H9 (cell line): ENCODE results near the gene TNPO2. TPM values are rescaled to one million over a fixed set of nuclear protein-coding genes. Genes with fewer than 3 reads are reported as not detected.

ENCODE experiments used
- DNase-seq: peaks from one replicate; pipeline ENCODE4 v3.0.0-alpha.2; 2017
- H2AFZ ChIP-seq: one replicate; pipeline ENCODE4 v1.6.1; 2013; ENCODE audit warnings: mild to moderate bottlenecking, low read length, control low read depth, moderate library complexity
- H2AK5ac ChIP-seq: 2 replicates; pipeline ENCODE4 v1.6.1; 2013; ENCODE audit warnings: low read length, control low read depth, mixed read lengths; ENCODE audit not compliant: insufficient read length
- H2BK120ac ChIP-seq: one replicate; pipeline ENCODE4 v1.6.1; 2013; ENCODE audit warnings: low read depth, mild to moderate bottlenecking, low read length, control low read depth, inconsistent platforms; ENCODE audit not compliant: poor library complexity, severe bottlenecking
- H2BK12ac ChIP-seq: 2 replicates; pipeline ENCODE4 v1.6.1; 2013; ENCODE audit warnings: low read length, control low read depth, mixed read lengths, low read depth; ENCODE audit not compliant: insufficient read length
- H2BK15ac ChIP-seq: 2 replicates; pipeline ENCODE4 v1.6.1; 2013; ENCODE audit warnings: low read depth, low read length, control low read depth
- H2BK20ac ChIP-seq: one replicate; pipeline ENCODE4 v1.6.1; 2013; ENCODE audit warnings: low read depth, mild to moderate bottlenecking, low read length, control low read depth, inconsistent platforms; ENCODE audit not compliant: poor library complexity, severe bottlenecking
- H2BK5ac ChIP-seq: 2 replicates; pipeline ENCODE4 v1.6.1; 2013; ENCODE audit warnings: low read length, control low read depth, mixed read lengths; ENCODE audit not compliant: insufficient read length
- H3K14ac ChIP-seq: 2 replicates; pipeline ENCODE4 v1.6.1; 2013; ENCODE audit warnings: low read length, control low read depth; ENCODE audit not compliant: insufficient read depth
- H3K18ac ChIP-seq: 2 replicates; pipeline ENCODE4 v1.6.1; 2013; ENCODE audit warnings: low read depth, mild to moderate bottlenecking, mixed read lengths, low read length, control low read depth; ENCODE audit not compliant: insufficient read length
- H3K23ac ChIP-seq: 2 replicates; pipeline ENCODE4 v1.6.1; 2013; ENCODE audit warnings: low read length, control low read depth, mixed read lengths, low read depth; ENCODE audit not compliant: insufficient read length
- H3K23me2 ChIP-seq: 2 replicates; pipeline ENCODE4 v1.6.1; 2013; ENCODE audit warnings: low read depth, mild to moderate bottlenecking, mixed read lengths, low read length, control low read depth; ENCODE audit not compliant: insufficient read length, poor library complexity, severe bottlenecking
- H3K27ac ChIP-seq: 2 replicates; pipeline ENCODE4 v1.5.1; 2013; ENCODE audit warnings: low read length, control low read depth, mixed read lengths, low read depth; ENCODE audit not compliant: insufficient read length
- H3K27me3 ChIP-seq: 2 replicates; pipeline ENCODE4 v1.6.1; 2013; ENCODE audit warnings: low read length, control low read depth, inconsistent platforms; ENCODE audit not compliant: insufficient read depth
- H3K4ac ChIP-seq: 2 replicates; pipeline ENCODE4 v1.6.1; 2013; ENCODE audit warnings: low read depth, mild to moderate bottlenecking, control low read depth, inconsistent platforms, low read length, moderate library complexity
- H3K4me1 ChIP-seq: 2 replicates; pipeline ENCODE4 v1.6.1; 2013; ENCODE audit warnings: low read length, control low read depth, inconsistent platforms; ENCODE audit not compliant: insufficient read depth
- H3K4me2 ChIP-seq: 2 replicates; pipeline ENCODE4 v1.6.1; 2013; ENCODE audit warnings: low read length, control low read depth, mixed read lengths; ENCODE audit not compliant: insufficient read length, insufficient read depth
- H3K56ac ChIP-seq: 2 replicates; pipeline ENCODE4 v1.6.1; 2013; ENCODE audit warnings: low read depth, mild to moderate bottlenecking, mixed read lengths, low read length, control low read depth; ENCODE audit not compliant: insufficient read length
- H3K79me1 ChIP-seq: 2 replicates; pipeline ENCODE4 v1.6.1; 2013; ENCODE audit warnings: low read depth, mild to moderate bottlenecking, moderate library complexity, low read length, control low read depth, inconsistent platforms; ENCODE audit not compliant: insufficient read depth, poor library complexity, severe bottlenecking
- H3K79me2 ChIP-seq: 2 replicates; pipeline ENCODE4 v1.6.1; 2013; ENCODE audit warnings: low read length, control low read depth, inconsistent platforms; ENCODE audit not compliant: insufficient read depth
- H3K9ac ChIP-seq: 2 replicates; pipeline ENCODE4 v1.6.1; 2013; ENCODE audit warnings: low read length, control low read depth, mixed read lengths; ENCODE audit not compliant: insufficient read length; ENCODE audit errors: extremely low read depth
- H3K9me3 ChIP-seq: one replicate; pipeline ENCODE4 v1.6.1; 2013; ENCODE audit warnings: low read depth, low read length, inconsistent platforms; ENCODE audit not compliant: control insufficient read depth
- H3T11ph ChIP-seq: one replicate; pipeline ENCODE4 v1.6.1; 2013; ENCODE audit warnings: mild to moderate bottlenecking, low read length, control low read depth, inconsistent platforms
- H4K20me1 ChIP-seq: one replicate; pipeline ENCODE4 v1.6.1; 2013; ENCODE audit not compliant: control insufficient read depth, insufficient read length, insufficient read depth
- H4K5ac ChIP-seq: 2 replicates; pipeline ENCODE4 v1.6.1; 2013; ENCODE audit warnings: low read depth, mild to moderate bottlenecking, mixed read lengths, low read length, control low read depth; ENCODE audit not compliant: insufficient read length
- H4K8ac ChIP-seq: replicated peaks from 2 replicates; pipeline ENCODE4 v1.6.1; 2013; ENCODE audit warnings: low read length, control low read depth, mixed read lengths, low read depth; ENCODE audit not compliant: insufficient read length
- H4K91ac ChIP-seq: 2 replicates; pipeline ENCODE4 v1.6.1; 2013; ENCODE audit warnings: low read depth, mild to moderate bottlenecking, moderate library complexity, mixed read lengths, low read length, control low read depth; ENCODE audit not compliant: insufficient read length
- H3K27ac Mint-ChIP-seq, 3 experiments: 2 replicates in 2 of 3; 3 replicates in 1 of 3; pipeline ENCODE4 v1.8.0; 2020 to 2021; ENCODE audit warnings: mixed read lengths in 3 of 3, mild to moderate bottlenecking in 1 of 3, moderate library complexity in 1 of 3
- H3K27me3 Mint-ChIP-seq: 2 replicates; pipeline ENCODE4 v1.8.0; 2021; ENCODE audit warnings: low read depth, mild to moderate bottlenecking, moderate library complexity, mixed read lengths
- H3K36me3 Mint-ChIP-seq, 3 experiments: 2 replicates in 2 of 3; 3 replicates in 1 of 3; pipeline ENCODE4 v1.8.0; 2020 to 2021; ENCODE audit warnings: low read depth in 3 of 3, mixed read lengths in 3 of 3; ENCODE audit not compliant: insufficient read depth in 1 of 3
- H3K4me1 Mint-ChIP-seq, 2 experiments: 2 replicates each; pipeline ENCODE4 v1.8.0; 2020; ENCODE audit warnings: mixed read lengths in 2 of 2
- H3K4me3 Mint-ChIP-seq, 2 experiments: 2 replicates in 1 of 2; 3 replicates in 1 of 2; pipeline ENCODE4 v1.8.0; 2020 to 2021; ENCODE audit warnings: mild to moderate bottlenecking in 2 of 2, mixed read lengths in 2 of 2, moderate library complexity in 1 of 2
- H3K9me3 Mint-ChIP-seq, 2 experiments: 2 replicates in 1 of 2; 3 replicates in 1 of 2; pipeline ENCODE4 v1.8.0; 2020; ENCODE audit warnings: mild to moderate bottlenecking in 2 of 2, mixed read lengths in 2 of 2, moderate library complexity in 1 of 2
- CTCF ChIP-seq: fragments of 200-600 bp; sonication (generic); conservative IDR thresholded peaks from 3 replicates; pipeline ENCODE4 v1.8.0; 2021; ENCODE audit warnings: antibody characterized with exemption, mild to moderate bottlenecking
- WGBS: extraction: QIAGEN DNeasy Blood & Tissue Kit; methylation state at CpG from one replicate; pipeline ENCODE4 v1.1.7; 2013; ENCODE audit warnings: missing lambda C conversion rate, low lambda C conversion rate, mixed read lengths; ENCODE audit not compliant: insufficient read length; ENCODE audit errors: extremely low coverage; 5-methylcytosine and 5-hydroxymethylcytosine counted together
- total RNA-seq: library from RNA; stranded (reverse); gene quantifications from 2 replicates; pipeline ENCODE4 v1.2.1, GENCODE V29; 2021

Gene TNPO2
- total RNA-seq, 1 experiment from 2014 or later, result 159 TPM

GRCh38 chr19:12675399-12675798, 48.3 kb downstream of the TNPO2 start:
- no peak overlapping the region for H2AFZ ChIP-seq
- H4K20me1 ChIP-seq, result no peaks in the 10 kb centered on the region
- H3K9ac ChIP-seq, result no peak overlapping the region
- DNase-seq, result no peak
- no peak overlapping the region for H3K14ac ChIP-seq
- no peak overlapping the region for H2BK5ac ChIP-seq
- no peak overlapping the region for H2BK120ac ChIP-seq
- H3K18ac ChIP-seq, result no peak overlapping the region
- H3K9me3 ChIP-seq, result no peaks in the 10 kb centered on the region
- H4K91ac ChIP-seq, result no peak overlapping the region
- H3K27me3 Mint-ChIP-seq, result no peaks in the 10 kb centered on the region
- H3K36me3 Mint-ChIP-seq, result peaks cover 38 to 81% (median 73%) of the 10 kb centered on the region in 3 experiments
- no peak overlapping the region for H3T11ph ChIP-seq
- H2AK5ac ChIP-seq, result no peak overlapping the region
- WGBS, result no CpG with 5 or more reads among the region's 10 CpGs
- H2BK15ac ChIP-seq, result no peak overlapping the region
- H3K27me3 ChIP-seq, result no peaks in the 10 kb centered on the region
- H3K79me1 ChIP-seq, result no peaks in the 10 kb centered on the region
- no peak overlapping the region for H3K27ac Mint-ChIP-seq
- TF ChIP-seq CTCF, result no peak
- H3K23ac ChIP-seq, result no peak overlapping the region
- no peak overlapping the region for H4K8ac ChIP-seq
- H3K4me2 ChIP-seq, result no peak overlapping the region
- H4K5ac ChIP-seq, result no peak overlapping the region
- H3K23me2 ChIP-seq, result no peaks in the 10 kb centered on the region
- no peak overlapping the region for H3K4me3 Mint-ChIP-seq
- no peak overlapping the region for H2BK12ac ChIP-seq
- no peak overlapping the region for H3K4ac ChIP-seq
- no peaks in the 10 kb centered on the region for H3K4me1 ChIP-seq
- no peaks in the 10 kb centered on the region; a peak in 1 of 5 replicates for H3K9me3 Mint-ChIP-seq
- H3K56ac ChIP-seq, result no peak overlapping the region
- H3K79me2 ChIP-seq, result no peaks in the 10 kb centered on the region
- no peak overlapping the region for H2BK20ac ChIP-seq
- H3K27ac ChIP-seq, result no peak overlapping the region
- peaks cover 2 to 16% of the 10 kb centered on the region in 2 experiments for H3K4me1 Mint-ChIP-seq
